ENCODE measurements around the gene LIMS1.

DNA sequence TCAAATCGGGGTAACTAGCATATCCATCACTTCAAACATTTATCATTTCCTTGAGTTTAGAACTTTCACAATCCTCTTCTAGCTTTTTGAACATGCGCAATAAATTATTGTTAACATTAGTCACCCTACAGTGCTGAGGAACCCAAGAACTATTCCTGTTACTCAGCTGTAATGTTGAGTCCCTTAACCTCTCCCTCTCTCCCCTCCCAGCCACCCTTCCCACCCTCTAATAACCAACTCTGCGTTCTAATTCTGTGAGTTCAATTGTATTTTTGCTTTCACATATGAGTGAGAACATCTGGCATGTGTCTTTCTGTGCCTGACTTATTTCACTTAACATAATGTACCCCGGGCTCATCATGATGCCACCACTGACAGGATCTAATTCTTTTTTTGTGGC, 106.5 kb downstream of the LIMS1 start:
- TF ChIP-seq, protein P1, sequence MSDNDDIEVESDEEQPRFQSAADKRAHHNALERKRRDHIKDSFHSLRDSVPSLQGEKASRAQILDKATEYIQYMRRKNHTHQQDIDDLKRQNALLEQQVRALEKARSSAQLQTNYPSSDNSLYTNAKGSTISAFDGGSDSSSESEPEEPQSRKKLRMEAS (IDR thresholded peaks at IDR 0.05) = no peak
- TF ChIP-seq RAD21 (IDR thresholded peaks at IDR 0.05; ENCODE audit: low read depth) = no peak
- TF ChIP-seq, protein P2, sequence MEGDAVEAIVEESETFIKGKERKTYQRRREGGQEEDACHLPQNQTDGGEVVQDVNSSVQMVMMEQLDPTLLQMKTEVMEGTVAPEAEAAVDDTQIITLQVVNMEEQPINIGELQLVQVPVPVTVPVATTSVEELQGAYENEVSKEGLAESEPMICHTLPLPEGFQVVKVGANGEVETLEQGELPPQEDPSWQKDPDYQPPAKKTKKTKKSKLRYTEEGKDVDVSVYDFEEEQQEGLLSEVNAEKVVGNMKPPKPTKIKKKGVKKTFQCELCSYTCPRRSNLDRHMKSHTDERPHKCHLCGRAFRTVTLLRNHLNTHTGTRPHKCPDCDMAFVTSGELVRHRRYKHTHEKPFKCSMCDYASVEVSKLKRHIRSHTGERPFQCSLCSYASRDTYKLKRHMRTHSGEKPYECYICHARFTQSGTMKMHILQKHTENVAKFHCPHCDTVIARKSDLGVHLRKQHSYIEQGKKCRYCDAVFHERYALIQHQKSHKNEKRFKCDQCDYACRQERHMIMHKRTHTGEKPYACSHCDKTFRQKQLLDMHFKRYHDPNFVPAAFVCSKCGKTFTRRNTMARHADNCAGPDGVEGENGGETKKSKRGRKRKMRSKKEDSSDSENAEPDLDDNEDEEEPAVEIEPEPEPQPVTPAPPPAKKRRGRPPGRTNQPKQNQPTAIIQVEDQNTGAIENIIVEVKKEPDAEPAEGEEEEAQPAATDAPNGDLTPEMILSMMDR (IDR thresholded peaks at IDR 0.05 in 2 of 3, conservative IDR thresholded peaks at IDR 0.05 in 1 of 3; ENCODE audit: borderline replicate concordance in 1 of 3, insufficient read depth in 1 of 3, low read depth in 2 of 3, low read length in 2 of 3) = no peak
- no peak for TF ChIP-seq POLR2A (IDR thresholded peaks at IDR 0.05; ENCODE audit: borderline replicate concordance, extremely low read depth, insufficient read depth, insufficient read length)
- no peak for TF ChIP-seq EGR1 (IDR thresholded peaks at IDR 0.05; ENCODE audit: low read depth)
- no peak for TF ChIP-seq EZH2 (IDR thresholded peaks at IDR 0.05)
- TF ChIP-seq, protein P3, sequence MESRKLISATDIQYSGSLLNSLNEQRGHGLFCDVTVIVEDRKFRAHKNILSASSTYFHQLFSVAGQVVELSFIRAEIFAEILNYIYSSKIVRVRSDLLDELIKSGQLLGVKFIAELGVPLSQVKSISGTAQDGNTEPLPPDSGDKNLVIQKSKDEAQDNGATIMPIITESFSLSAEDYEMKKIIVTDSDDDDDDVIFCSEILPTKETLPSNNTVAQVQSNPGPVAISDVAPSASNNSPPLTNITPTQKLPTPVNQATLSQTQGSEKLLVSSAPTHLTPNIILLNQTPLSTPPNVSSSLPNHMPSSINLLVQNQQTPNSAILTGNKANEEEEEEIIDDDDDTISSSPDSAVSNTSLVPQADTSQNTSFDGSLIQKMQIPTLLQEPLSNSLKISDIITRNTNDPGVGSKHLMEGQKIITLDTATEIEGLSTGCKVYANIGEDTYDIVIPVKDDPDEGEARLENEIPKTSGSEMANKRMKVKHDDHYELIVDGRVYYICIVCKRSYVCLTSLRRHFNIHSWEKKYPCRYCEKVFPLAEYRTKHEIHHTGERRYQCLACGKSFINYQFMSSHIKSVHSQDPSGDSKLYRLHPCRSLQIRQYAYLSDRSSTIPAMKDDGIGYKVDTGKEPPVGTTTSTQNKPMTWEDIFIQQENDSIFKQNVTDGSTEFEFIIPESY (IDR thresholded peaks at IDR 0.05; ENCODE audit: extremely low read depth, insufficient replicate concordance, low read length) = no peak
- TF ChIP-seq, protein P4, sequence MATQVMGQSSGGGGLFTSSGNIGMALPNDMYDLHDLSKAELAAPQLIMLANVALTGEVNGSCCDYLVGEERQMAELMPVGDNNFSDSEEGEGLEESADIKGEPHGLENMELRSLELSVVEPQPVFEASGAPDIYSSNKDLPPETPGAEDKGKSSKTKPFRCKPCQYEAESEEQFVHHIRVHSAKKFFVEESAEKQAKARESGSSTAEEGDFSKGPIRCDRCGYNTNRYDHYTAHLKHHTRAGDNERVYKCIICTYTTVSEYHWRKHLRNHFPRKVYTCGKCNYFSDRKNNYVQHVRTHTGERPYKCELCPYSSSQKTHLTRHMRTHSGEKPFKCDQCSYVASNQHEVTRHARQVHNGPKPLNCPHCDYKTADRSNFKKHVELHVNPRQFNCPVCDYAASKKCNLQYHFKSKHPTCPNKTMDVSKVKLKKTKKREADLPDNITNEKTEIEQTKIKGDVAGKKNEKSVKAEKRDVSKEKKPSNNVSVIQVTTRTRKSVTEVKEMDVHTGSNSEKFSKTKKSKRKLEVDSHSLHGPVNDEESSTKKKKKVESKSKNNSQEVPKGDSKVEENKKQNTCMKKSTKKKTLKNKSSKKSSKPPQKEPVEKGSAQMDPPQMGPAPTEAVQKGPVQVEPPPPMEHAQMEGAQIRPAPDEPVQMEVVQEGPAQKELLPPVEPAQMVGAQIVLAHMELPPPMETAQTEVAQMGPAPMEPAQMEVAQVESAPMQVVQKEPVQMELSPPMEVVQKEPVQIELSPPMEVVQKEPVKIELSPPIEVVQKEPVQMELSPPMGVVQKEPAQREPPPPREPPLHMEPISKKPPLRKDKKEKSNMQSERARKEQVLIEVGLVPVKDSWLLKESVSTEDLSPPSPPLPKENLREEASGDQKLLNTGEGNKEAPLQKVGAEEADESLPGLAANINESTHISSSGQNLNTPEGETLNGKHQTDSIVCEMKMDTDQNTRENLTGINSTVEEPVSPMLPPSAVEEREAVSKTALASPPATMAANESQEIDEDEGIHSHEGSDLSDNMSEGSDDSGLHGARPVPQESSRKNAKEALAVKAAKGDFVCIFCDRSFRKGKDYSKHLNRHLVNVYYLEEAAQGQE (IDR thresholded peaks at IDR 0.05; ENCODE audit: low read depth) = no peak
- TF ChIP-seq TCF7L2 (IDR thresholded peaks at IDR 0.05; ENCODE audit: borderline replicate concordance, extremely low read depth, insufficient read depth, insufficient read length) = no peak
- no peak for TF ChIP-seq POLR2AphosphoS5 (IDR thresholded peaks at IDR 0.05; ENCODE audit: low read depth, low read length)
- TF ChIP-seq FOSL1 (IDR thresholded peaks at IDR 0.05; ENCODE audit: low read depth) = no peak
